ENCODE results near the gene BRD3OS. TPM values are rescaled to one million over a fixed set of nuclear protein-coding genes. Genes with fewer than 3 reads are reported as not detected.

Gene BRD3OS
- total RNA-seq, 1 donor from 2014 or later: 14.5 TPM

GRCh38 chr9:134035041-134036039 lies 10.1 kb downstream of the BRD3OS start:
- Mint-ChIP-seq H3K27ac (no peak overlapping the region), H3K27me3 (ENCODE audit: insufficient read depth) (no peaks in the 10 kb centered on the region), H3K36me3 (ENCODE audit: low read depth) (peaks cover 31% of the 10 kb centered on the region), H3K9me3 (no peaks in the 10 kb centered on the region), H3K4me3 (no peak overlapping the region), H3K4me1 (ENCODE audit: low read depth) (no peaks in the 10 kb centered on the region)
- DNase-seq (ENCODE audit: low spot score): no peak
- intact Hi-C loops (cut with micrococcal nuclease): no loop called here

DNA sequence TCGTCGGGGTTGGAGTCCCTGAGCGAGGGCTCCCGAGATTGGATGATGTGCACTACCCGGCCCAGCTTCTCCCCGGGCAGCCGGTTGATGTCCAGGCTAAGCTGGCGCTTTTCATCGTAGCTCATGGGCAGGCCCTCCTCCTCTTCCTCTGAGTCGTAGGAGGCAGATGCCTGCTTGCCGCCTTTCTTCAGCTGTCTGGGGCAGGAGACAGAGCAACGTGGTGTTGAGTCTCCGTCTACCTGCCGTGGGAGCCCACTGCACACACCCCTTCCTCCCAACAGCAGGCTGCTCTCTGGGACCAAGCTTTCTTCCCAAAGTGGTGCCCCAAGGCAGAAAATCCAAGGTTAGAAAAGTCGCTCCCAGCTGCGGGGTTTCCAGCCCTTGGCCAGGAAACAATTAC lies 10.8 kb downstream of the BRD3OS start:
- Mint-ChIP-seq H3K4me3 (no peak overlapping the region), H3K4me1 (ENCODE audit: low read depth) (no peaks in the 10 kb centered on the region), H3K9me3 (no peaks in the 10 kb centered on the region), H3K36me3 (ENCODE audit: low read depth) (peaks cover 31% of the 10 kb centered on the region), H3K27ac (no peak overlapping the region), H3K27me3 (ENCODE audit: insufficient read depth) (no peaks in the 10 kb centered on the region)
- no peak for DNase-seq (ENCODE audit: low spot score)
- intact Hi-C loops (cut with micrococcal nuclease): no loop called here

DNA sequence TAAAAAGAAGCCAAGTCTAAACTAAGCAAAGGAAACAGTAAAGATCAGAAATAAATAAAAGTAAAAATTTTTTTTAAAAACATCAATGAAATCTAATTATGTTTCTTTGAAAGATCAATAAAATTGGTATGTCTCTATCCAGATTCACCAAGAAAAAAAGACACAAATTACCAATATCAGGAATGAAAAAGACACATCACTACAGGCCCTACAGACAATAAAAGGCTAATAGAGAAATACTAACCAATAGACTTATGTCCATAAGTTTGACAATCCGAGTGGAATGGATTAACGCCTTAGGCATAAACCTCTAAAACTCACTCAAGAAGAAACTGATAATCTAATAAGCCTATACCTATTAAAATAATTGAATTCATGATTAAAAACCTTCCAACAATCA lies 12.4 kb downstream of the BRD3OS start:
- no peaks in the 10 kb centered on the region for H3K27me3 Mint-ChIP-seq (ENCODE audit: insufficient read depth)
- H3K9me3 Mint-ChIP-seq: no peaks in the 10 kb centered on the region
- DNase-seq (ENCODE audit: low spot score): no peak
- intact Hi-C loops (cut with micrococcal nuclease): no loop called here
- H3K4me3 Mint-ChIP-seq: no peak overlapping the region
- peaks cover 31% of the 10 kb centered on the region for H3K36me3 Mint-ChIP-seq (ENCODE audit: low read depth)
- no peak overlapping the region for H3K27ac Mint-ChIP-seq
- no peaks in the 10 kb centered on the region for H3K4me1 Mint-ChIP-seq (ENCODE audit: low read depth)

- no peaks in the 10 kb centered on the region for H3K9me3 Mint-ChIP-seq
- peaks cover 23% of the 10 kb centered on the region for H3K36me3 Mint-ChIP-seq (ENCODE audit: low read depth)
- intact Hi-C loops (cut with micrococcal nuclease): no loop called here
- H3K4me3 Mint-ChIP-seq: no peak overlapping the region
- DNase-seq (ENCODE audit: low spot score): no peak
- H3K27me3 Mint-ChIP-seq (ENCODE audit: insufficient read depth): no peaks in the 10 kb centered on the region
- no peaks in the 10 kb centered on the region for H3K4me1 Mint-ChIP-seq (ENCODE audit: low read depth)
- H3K27ac Mint-ChIP-seq: no peak overlapping the region
Observed at GRCh38 chr9:134039386-134040175, 14.3 kb downstream of the BRD3OS start.

- peaks cover 23% of the 10 kb centered on the region for H3K36me3 Mint-ChIP-seq (ENCODE audit: low read depth)
Observed at GRCh38 chr9:134040176-134040565, 14.9 kb downstream of the BRD3OS start.

DNA sequence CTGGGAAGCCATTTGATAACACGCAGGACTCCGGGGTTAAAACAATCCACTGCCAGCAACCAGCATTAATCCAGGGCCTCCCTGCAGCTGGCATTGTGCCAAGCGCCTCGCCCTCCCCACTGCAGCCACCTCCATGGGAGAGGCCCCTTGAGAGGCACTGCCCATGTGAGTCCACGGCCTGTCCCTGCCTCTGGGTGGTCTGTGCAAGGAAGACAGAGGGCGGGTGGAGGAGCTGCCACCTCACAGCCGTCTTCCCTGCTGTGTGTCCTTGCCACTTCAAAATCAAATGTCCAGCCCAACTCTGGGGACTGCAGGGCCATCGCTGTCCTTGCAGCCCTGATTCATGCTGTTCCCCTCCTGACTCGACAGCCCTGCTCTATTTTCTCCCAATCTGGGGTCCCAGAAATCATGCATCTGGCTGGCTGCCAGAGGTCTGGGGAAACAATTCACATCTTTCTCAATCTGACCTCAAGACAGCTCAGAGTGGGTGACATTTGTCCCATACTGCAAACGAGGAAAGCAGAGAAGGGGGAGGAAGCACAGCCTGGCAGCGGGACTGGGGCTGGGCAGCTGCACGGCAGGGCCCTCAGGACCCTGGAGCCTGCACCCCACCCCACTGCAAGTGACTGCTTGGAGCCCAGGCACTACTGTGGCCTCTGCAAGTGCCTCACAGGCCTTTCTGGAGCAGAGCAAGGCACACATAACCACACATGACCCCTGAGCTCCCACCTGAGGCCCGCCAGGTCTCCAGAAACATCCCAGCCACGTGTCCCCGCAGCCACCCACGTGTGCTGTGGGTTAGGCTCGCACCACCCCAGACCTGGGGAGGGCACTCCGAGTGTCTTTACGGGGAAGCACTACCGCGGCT lies 15.7 kb downstream of the BRD3OS start:
- no peaks in the 10 kb centered on the region for H3K4me1 Mint-ChIP-seq (ENCODE audit: low read depth)
- intact Hi-C loops (cut with micrococcal nuclease): no loop called here
- peaks cover 22% of the 10 kb centered on the region for H3K36me3 Mint-ChIP-seq (ENCODE audit: low read depth)
- H3K4me3 Mint-ChIP-seq: no peak overlapping the region
- no peaks in the 10 kb centered on the region for H3K9me3 Mint-ChIP-seq
- no peak for DNase-seq (ENCODE audit: low spot score)
- H3K27me3 Mint-ChIP-seq (ENCODE audit: insufficient read depth): no peaks in the 10 kb centered on the region
- H3K27ac Mint-ChIP-seq: no peak overlapping the region

More at GRCh38 chr9:134040176-134040565, 14.9 kb downstream of the BRD3OS start:
- no peak for DNase-seq (ENCODE audit: low spot score)
- intact Hi-C loops (cut with micrococcal nuclease): no loop called here
- Mint-ChIP-seq H3K4me1 (ENCODE audit: low read depth) (no peaks in the 10 kb centered on the region), H3K9me3 (no peaks in the 10 kb centered on the region), H3K4me3 (no peak overlapping the region), H3K27ac (no peak overlapping the region), H3K27me3 (ENCODE audit: insufficient read depth) (no peaks in the 10 kb centered on the region)

DNA sequence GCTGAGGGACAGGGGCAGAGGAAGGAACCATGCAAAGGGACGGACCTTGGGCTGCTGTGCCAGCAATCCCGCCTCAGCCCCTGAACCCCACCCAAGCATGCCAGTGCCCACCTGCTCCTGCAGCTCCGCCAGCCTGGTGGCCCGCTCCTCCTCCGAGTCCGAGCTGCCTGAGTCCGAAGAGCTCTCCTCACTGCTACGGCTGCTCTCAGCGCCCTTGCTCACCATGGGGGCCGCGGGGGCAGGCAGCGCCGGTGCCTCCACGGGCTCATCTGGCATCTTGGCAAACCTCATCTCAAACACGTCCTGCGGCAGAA lies 16.3 kb downstream of the BRD3OS start:
- no peaks in the 10 kb centered on the region for H3K4me1 Mint-ChIP-seq (ENCODE audit: low read depth)
- no peak overlapping the region for H3K4me3 Mint-ChIP-seq
- no peaks in the 10 kb centered on the region for H3K9me3 Mint-ChIP-seq
- no peaks in the 10 kb centered on the region for H3K27me3 Mint-ChIP-seq (ENCODE audit: insufficient read depth)
- H3K27ac Mint-ChIP-seq: no peak overlapping the region
- no peak for DNase-seq (ENCODE audit: low spot score)
- H3K36me3 Mint-ChIP-seq (ENCODE audit: low read depth): peaks cover 19% of the 10 kb centered on the region
- intact Hi-C loops (cut with micrococcal nuclease): no loop called here

DNA sequence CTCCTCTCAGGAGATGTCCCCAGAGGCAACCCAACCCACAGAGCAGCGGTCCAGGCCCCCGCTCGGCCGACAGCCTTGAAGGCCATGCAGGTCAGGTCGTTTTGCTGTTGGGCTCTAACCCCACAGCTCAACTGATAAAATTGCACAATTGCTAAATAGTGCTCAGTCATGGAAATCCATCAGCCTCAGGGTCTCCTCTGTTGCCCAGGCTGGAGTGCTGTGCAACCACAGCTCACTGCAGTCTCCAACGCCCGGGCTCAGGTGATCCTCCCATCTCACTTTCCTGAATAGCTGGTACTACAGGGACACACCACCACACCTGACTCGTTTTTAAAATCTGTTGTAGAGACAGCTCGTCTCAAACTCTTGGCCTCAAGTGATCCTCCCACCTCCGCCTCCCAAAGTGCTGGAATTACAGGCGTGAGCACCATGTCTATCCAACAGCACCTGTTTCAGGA lies 18.3 kb downstream of the BRD3OS start:
- intact Hi-C loops (cut with micrococcal nuclease): no loop called here
- Mint-ChIP-seq H3K9me3 (no peaks in the 10 kb centered on the region), H3K4me3 (no peak overlapping the region), H3K36me3 (ENCODE audit: low read depth) (peaks cover 13% of the 10 kb centered on the region), H3K27me3 (ENCODE audit: insufficient read depth) (no peaks in the 10 kb centered on the region), H3K4me1 (ENCODE audit: low read depth) (no peaks in the 10 kb centered on the region), H3K27ac (no peak overlapping the region)
- no peak for DNase-seq (ENCODE audit: low spot score)

GRCh38 chr9:134044944-134045343 lies 19.7 kb downstream of the BRD3OS start:
- H3K4me3 Mint-ChIP-seq: no peak overlapping the region
- no peaks in the 10 kb centered on the region for H3K27me3 Mint-ChIP-seq (ENCODE audit: insufficient read depth)
- intact Hi-C loops (cut with micrococcal nuclease): no loop called here
- H3K27ac Mint-ChIP-seq: no peak overlapping the region
- H3K36me3 Mint-ChIP-seq (ENCODE audit: low read depth): peaks cover 2% of the 10 kb centered on the region
- no peak for DNase-seq (ENCODE audit: low spot score)
- no peaks in the 10 kb centered on the region for H3K9me3 Mint-ChIP-seq
- no peaks in the 10 kb centered on the region for H3K4me1 Mint-ChIP-seq (ENCODE audit: low read depth)

DNA sequence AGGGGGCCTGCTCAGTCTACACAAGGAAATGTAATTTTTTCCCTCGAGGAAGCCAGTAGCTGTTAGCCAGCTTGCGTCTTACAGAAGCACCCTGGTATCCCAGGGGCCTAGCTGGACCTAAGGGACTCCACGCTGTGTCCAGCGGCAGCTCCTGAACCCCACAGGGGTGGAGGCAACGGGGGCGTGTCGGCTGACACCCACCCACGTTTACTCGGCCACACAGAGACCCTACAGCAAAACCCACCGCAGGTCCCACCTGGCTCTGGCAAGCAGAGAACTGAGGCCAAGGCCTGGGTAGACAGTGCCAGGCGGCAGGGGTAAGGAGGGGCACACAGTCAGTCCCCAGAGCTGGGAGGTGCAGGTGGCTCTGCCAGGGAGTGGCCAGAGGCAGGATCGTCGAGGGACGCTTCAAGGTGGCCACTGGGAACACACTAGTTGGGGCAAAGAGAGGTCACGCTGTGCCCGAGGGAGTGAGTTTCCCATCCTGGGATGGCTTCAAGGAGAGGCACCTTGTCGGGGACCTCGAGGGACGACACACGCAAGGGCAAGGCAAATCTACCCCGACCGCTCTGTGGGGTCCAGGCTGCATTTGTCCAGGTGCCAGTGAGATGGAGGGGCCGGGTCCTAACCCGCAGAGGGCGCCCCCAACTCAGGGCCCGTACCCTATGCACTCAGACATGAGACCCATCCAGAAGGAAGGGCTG lies 20.7 kb downstream of the BRD3OS start:
- intact Hi-C loops (cut with micrococcal nuclease): no loop called here
- Mint-ChIP-seq H3K27me3 (ENCODE audit: insufficient read depth) (no peaks in the 10 kb centered on the region), H3K4me1 (ENCODE audit: low read depth) (no peaks in the 10 kb centered on the region)

GRCh38 chr9:134046894-134047681 lies 21.8 kb downstream of the BRD3OS start:
- Mint-ChIP-seq H3K27ac (no peak overlapping the region), H3K9me3 (no peaks in the 10 kb centered on the region), H3K27me3 (ENCODE audit: insufficient read depth) (no peaks in the 10 kb centered on the region), H3K4me3 (no peak overlapping the region), H3K4me1 (ENCODE audit: low read depth) (no peaks in the 10 kb centered on the region), H3K36me3 (ENCODE audit: low read depth) (no peaks in the 10 kb centered on the region)
- DNase-seq (ENCODE audit: low spot score): no peak
- intact Hi-C loops (cut with micrococcal nuclease): no loop called here

More for the DNA sequence above, 20.7 kb downstream of the BRD3OS start:
- H3K9me3 Mint-ChIP-seq: no peaks in the 10 kb centered on the region
- H3K36me3 Mint-ChIP-seq (ENCODE audit: low read depth): no peaks in the 10 kb centered on the region
- DNase-seq (ENCODE audit: low spot score): no peak
- no peak overlapping the region for H3K4me3 Mint-ChIP-seq
- no peak overlapping the region for H3K27ac Mint-ChIP-seq

Measured in activated T-helper 1 cell treated with anti-CD3 and anti-CD28 coated beads, Interleukin-12 subunit alpha, Interleukin-12 subunit beta, Interleukin-2, Interleukin-4 antibody, amounts not matched to agents 30 ng/mL and 10 ng/mL and 1 ng/mL, durations not matched to agents 14 hours and 24 hours and 36 hours (primary cell).